HG02884 (cell line): ENCODE data around the gene TTLL12.
A peak's percentile ranks its signal among the peaks of the same experiment; 100 is the strongest.
"Not testable (repeated sequence)": the region's sequence is repeated elsewhere in the genome, so short reads cannot be mapped to it uniquely, and the experiment has no call there.

Source experiments
- ATAC-seq: cut with Tn5 transposase; IDR thresholded peaks from one replicate; pipeline ENCODE4 v1.9.1; 2021; ENCODE audit warnings: mild to moderate bottlenecking, moderate library complexity; ENCODE audit not compliant: unreplicated experiment

Gene TTLL12

DNA sequence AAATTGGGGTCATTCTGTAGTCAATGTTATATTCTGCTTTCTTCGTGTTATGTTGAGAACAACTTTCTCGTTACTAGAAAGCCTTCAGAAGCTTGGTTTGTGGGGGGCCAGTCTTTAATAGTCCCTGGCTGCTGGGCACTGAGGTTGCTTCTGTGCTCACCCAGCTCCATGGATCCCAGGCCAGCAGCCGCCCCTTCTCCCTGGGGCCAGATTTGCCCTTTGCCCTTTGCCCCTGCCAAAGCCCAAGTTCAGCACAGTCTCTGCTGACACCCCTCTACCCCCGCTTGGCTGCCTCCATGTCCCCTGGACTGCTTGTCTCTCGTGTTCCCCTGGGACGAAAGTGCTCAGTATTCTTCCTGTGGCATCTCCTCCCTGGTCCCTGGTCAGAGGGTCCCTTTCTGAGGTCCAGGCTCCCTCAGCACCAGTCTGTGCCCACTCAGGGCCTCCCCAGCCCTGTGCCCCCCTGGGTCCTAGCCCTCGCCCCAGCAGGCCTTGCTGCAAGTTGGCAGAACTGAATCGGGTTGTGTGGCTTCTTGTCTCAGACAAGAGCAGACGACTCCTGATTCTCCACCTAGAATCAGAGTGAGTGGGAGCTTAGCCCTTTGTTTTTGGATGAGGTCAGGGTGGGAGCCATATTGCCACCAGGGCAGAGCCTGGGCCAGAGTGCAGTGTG is 28.9 kb downstream of the TTLL12 start:
- no peak for ATAC-seq

DNA sequence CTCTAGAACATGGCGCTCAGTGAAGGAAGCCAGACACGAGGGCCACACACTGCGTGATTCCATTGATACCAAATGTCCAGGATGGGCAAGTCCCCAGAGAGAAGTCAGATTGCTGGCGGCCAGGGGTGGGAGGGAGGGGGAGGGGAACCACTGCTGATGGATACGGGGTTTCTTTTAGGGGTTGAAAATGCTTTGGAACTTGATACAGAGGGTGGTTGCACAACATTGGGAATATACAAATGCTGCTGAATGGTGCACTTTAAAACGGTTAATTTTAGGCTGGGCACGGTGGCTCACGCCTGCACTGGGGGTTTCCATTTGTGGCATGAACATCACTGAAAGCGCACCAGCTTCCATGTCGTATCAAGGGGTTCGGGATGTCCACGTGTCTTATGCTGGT is 30.5 kb downstream of the TTLL12 start:
- ATAC-seq = no peak

DNA sequence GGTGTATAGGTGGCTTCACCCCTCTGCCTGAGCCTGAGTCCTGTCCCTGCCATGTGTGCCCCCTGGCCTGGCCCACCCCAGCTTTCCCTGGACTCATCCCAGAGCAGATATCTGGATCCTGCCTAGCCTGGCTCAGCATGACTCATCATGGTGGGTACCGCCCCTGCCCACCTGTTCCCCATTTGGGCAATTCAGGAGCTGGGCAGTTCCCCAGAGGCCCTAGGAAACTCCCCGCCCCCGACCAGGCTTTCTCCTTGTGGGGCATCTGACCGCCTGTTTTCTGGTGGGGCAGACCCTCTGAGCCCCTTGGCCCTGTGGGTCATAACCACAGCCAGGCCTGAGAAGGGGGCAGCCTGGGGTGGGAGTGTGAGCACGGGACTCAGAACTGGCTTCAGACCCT is 31.1 kb downstream of the TTLL12 start:
- ATAC-seq = no peak

DNA sequence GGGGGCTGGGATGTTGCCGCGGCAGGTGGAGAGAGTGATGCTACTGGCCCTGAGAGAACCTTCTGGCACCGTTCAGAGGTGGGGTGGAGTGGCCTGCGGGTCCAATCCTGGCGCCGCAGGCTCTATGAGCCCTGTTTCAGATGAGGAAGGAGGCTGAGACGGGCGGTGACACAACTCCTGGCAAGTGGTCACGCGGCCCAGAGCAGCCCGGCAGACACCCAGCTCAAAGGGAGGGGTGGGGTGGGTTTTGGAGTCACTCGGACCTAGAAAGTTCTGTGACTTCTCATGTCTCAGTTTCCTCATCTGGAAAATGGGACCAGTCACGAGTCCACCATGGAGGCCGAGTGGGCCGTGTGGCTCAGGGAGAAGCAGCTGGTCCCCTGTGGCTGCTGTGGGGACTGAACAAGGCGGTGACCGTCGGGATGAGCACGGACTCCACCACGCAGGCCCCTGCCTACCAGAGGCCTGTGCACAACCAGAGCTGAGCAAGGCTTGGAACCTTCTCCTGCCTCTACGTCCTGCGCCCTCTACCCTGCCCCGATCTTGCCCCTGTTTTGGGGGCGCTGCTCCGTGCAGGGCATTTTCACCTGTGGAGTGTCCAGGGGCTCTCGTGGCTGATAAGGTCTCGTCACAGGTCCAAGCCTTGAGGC is 31.9 kb downstream of the TTLL12 start:
- no peak for ATAC-seq

DNA sequence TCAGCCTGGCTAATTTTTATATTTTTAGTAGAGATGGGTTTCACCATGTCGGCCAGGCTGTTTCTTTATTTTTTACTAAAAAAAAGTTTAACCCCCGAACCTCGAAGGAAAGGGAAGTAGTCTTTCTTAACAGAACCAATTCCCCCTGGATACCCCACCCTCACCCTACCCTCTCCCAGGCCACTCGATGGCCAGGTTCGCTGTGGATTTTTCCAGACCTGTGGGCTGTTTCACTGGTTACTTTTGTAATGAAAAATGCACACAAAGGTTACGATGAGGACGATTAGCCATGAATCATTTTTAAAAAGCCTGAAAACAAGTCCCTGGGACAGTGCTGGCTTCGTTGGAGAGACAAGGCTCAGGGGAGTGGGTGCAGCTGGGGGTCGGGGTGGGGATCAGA is 33.0 kb downstream of the TTLL12 start:
- no peak for ATAC-seq

DNA sequence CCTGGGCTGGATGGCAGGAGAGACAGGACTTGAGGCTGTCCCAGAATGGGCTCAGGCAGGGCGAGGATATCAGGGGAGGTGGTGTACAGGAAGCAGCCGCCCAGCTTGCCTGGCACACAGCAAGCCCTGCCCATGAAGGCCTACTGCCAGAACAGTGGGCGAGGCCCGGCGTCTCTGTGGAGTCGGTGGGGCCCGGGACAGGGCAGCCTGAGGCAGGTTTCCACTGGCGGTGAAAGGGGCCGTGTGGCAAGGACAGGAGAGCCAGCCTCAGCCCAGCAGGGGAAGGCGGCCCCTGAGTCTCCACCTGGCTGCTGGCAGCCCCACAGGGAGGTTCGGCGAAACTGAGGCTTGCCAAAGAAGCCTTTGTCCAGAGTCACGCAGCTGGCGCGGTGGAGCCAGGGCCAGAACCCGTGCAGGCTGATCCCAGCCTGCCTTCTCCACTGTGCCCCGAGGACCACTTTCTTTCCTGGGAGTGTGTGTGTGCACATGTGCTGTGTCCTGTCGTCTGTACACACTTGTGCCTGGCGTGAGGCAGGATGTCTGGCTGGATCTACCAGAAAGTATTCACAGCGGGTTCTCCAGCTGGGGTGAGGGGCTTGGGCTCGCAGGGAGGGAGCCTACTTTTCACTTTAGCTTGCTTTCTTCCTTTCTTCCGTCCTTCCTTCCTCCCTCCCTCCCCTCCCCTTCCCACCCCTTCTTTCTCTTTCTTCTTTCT is 34.4 kb downstream of the TTLL12 start:
- no peak for ATAC-seq

DNA sequence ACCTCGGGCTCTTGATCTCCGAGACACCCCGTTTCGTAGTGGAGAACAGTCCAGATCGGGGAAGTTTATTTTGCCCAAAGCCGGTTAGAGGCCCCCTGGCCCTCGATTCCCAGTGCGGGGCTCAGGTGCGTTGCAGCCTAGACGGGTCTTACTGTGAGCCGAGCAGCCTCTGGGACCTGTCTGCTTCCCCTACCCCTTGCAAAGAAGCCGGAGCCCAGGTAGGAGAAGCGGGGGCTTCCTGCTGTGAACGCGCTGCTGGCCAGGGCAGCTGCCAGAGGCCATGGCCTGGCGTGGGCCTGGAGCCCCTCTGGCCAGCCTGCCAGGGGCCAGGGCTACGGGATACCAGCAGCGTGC is 35.0 kb downstream of the TTLL12 start:
- no peak for ATAC-seq

DNA sequence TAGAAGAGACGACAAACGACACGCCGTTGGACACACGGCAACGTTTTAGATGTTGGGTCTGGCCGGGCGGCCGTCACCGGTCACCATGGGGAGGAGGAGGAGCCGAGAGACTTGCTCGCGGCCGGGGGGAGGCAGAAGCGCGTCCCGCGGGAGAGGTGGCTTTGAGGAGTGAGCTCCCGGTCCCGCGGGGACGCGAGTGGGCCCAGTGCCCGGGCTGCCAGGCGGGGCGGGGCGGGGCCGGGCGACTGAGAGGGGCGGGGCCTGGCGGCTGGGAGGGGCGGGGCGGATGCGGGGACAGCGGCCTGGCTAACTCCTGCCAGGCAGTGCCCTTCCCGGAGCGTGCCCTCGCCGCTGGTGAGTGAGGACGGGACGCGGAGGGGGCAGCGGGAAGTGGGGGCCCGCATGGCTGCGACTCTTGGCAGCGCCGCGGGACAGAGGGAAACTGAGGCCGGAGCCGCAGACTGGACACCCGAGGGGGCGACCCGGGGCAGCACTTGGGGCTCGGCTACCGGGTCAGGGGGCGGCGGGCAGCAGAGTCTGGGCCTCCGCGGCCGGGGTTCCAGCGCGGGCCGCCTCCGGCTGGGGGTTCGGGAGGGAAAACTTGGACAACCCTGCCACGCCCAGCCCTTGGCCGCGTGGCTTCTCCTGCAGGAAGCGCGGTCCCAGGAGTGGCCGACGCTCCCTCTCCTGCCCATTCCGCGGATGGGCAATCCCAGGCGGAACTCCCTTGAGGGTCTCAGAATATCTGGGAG is 35.5 kb downstream of the TTLL12 start, which contains the start of gene TSPO:
Gene TSPO (plus strand): TSS at position 309 of the 752 bp plus-strand sequence. CDS start 7,680 bp downstream, outside the sequence.
- ATAC-seq = no peak

DNA sequence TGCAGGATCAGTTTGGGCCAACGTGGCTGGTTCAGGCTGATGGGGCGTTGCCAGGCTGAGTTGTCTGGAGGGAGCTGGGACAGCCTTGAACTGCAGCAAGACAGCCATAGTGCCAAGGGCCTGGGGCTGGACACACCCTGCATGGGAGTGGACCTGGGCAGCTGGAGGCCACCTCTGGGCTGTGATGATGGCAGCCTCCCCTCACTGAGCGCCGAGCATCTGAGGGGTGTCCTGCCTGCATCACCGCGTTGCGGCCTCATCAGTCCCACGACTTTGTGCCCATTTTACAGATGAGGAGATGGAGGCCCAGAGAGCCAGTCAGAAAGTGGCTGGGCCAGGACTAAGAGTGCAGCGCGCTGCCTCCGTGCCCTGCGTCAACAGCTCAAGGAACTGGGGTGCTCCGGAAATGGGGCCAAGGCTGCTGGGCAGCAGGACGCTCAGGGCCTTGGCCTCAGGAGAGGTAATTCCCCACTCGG is 36.2 kb downstream of the TTLL12 start:
- ATAC-seq = no peak

DNA sequence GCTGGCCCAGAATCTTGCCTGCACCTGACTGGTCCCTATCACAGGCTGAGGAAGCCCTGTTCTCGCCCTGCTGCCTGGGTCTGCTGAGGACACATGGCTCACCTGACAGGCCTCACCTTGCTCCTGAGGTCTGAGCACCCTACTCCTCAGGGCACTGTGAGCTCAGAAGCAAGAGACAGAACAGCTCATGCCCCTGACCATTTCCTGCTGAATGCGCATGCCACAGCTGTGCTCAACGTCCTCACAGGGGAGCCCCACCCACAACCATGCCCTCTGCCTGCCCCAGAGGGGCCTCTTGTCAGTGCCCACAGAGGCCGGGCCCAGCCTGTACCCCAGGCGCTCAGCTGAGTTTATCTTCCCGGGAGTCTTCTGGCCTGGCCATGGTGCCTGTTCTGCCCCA is 38.4 kb downstream of the TTLL12 start:
- ATAC-seq = no peak

DNA sequence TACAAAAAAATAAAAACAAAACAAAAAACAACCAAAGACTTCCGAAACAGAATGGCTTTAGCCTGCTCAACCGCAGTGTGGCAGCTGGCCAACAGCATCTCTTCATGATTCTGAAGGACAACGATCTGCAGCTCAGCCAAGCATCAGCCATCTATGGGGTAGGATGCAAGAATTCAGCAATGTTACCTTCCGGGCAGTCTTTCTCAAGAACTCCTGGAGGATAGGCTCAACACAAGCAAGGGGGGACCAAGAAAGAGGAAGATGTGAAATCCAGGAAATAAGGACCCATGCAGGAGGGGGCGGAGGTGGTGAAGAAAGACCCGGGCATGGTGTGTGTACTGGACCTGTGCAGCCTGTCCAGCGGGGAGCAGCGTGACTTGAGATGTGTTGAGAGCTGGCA is 39.1 kb downstream of the TTLL12 start:
- no peak for ATAC-seq

DNA sequence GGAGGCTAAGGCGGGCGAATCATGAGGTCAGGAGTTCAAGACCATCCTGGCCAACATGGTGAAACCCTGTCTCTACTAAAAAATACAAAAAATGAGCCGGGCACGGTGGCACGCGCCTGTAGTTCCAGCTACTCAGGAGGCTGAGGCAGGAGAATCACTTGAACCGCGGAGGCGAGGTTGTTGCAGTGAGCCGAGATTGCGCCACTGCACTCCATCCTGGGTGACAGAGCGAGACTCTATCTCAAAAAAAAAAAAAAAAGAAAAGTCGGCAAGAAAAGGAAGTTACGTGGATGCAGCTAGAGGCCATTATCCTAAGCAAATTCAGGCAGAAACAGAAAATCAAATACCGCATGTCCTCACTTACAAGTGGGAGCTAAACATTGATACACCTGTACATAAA is 40.6 kb downstream of the TTLL12 start:
- not testable (repeated sequence) for ATAC-seq

DNA sequence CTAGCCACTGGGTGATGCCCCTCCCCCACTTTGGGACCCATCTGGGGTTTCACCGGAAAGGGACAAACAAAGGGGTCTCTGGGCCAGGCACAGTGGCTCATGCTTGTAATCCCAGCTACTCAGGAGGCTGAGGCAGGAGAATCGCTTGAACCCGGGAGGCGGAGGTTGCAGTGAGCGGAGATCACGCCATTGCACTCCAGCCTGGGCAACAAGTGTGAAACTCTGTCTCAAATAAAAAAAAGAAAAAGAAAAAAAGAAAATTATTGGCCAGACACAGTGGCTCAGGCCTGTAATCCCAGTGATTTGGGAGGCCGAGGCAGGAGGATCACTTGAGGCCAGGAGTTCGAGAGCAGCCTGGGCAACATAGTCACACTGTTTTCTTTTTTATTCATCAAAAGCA is 41.6 kb downstream of the TTLL12 start:
- not testable (repeated sequence) for ATAC-seq

DNA sequence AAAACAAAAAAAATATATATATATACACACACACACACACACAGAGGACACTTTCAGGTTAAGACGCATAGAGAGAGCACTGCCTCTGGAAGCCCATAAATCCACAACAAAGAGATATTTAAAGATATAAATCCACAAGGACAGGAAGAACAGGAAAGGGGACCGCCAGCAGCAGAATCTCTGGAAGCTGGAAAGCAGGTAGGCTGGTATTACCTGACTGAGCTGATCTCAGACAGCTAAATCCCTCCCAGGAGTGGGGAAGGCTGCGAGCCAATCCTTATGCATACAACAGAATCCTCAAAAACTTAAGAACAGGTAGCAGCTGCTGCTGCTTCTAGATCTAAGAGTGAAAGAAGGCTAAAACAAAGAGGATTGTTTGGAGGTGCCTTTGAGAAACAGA is 42.0 kb downstream of the TTLL12 start:
- no peak for ATAC-seq

DNA sequence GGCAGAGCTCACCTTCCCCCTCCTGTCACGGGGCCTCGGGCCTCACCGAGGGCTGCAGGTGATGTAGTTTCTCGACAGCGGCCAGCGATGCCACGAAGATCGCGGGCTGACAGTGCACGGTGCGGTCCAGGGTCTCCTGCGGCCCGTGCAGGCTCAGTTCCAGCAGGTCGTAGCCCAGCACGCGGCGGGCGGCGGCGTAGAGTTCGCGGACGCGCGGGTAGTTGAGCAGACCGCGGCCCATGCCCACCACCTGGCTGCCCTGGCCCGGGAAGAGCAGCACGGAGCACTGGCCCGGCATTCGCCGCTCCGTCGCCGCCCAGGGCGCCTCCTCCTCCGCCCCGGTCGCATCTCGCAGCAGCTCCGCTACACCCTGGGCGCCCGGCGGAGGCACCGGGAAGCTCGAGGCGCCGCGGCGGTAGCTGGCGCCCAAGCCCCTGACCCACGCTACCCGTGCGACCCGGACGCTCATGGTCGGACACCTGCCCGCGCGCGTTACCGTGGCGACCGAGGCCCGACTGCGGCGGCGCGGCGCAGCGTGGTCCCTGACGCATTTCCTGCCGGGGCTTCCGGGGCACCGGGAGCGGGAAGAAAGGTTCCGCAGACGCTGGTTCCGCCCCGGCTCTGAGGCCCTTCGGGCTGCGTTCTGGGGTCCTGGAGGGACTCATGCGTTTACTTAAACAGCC is 43.9 kb downstream of the TTLL12 start, which contains the start of gene MCAT:
Gene MCAT (minus strand): TSS at position 519 of the 683 bp plus-strand sequence. CDS start 50 bp downstream, at position 469.
- ATAC-seq = peak; percentile 63

DNA sequence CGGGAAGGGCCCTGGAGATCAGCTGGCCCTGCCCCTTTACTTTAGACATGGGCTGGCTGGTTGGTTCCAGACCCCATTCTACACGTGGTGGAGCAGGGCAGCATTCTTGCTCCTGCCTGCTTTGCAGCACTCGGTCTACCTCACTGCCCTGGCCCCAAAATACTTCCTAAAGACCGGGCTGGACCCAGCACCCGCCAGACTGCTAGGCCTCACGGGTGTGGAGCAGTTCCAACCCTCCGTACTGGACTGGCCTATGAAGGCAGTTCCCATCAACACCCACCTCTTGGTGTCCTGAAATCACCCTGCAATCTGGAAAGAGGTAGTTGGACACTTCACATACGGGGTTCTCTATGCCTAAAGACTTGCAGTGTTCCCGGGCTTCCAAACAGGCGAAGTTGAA is 50.1 kb downstream of the TTLL12 start:
- ATAC-seq = no peak

DNA sequence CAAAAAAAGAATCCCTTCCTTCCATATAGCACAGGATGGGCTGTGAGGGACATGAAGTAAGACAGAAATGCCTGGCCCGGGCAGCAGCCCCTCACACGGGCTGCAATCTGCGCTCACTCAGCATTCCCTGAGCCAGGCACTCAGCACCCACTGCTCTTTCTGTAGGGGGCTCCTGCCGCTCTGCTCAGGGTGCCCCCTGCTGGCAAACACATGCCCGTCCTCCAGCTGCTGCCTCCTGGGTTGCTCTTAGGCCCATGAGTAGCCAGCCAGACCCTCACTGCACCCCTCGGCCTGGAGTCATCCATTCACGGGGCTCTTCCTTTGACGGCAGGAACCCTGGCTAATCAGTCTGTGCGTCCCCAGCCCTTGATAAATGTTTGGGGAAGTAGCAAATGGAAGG is 50.7 kb downstream of the TTLL12 start:
- no peak for ATAC-seq

DNA sequence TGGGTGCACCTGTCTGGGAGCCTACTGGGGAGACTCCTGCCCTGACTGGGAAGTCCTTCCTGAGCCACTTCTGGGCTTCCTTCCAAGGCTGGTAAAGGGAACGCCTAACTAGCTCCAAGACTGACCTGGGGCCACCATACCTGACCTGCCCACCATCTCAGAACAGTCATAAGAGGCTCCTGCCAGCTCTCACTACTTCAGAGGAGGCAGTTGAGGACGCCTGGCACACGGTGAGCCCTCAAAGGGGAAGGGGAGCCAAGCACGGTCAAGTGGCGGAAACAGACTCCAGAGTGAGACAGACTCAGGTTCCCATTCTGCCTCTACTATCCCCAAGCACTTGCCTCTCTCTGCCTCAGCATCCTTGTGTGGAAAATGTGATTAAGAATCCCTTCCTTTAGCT is 51.4 kb downstream of the TTLL12 start:
- no peak for ATAC-seq

DNA sequence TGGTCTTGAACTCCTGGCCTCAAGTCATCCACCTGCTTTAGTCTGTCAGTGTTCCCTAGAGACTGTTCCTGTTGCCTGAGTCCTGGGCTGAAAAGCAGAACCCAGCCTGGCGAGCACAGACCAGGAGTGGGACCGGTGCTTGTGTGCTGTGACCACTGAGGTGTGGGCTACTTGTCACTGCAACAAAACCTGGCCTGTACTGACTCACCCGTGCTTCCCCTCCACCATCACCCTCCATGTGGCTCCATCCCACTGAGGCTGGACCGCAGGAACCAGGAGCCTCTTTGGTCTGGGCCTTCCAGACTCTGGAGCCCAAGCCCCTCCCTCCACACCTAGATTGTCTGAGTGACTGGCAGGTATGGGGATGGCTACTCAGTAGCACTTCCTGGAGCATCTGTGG is 52.4 kb downstream of the TTLL12 start:
- no peak for ATAC-seq

DNA sequence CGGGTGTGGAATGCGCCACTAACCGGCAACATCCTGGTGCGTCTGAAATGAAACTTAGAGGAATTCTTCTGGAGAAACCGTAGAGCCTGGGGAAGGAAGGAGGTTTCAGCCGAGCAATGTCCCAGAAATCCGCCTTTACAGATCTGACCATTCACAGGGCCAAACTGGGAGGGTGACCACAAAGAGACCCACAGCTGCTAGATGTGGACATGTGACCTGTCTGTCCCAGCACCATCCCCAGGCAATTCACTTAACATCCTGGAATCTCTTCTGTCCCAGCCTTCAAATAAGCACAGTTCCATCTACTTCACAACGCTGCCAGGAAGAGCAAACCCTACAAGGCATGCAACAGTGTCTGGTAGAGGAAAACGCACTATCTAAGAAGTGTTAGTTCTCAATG is 53.5 kb downstream of the TTLL12 start:
- ATAC-seq = no peak
